ENCODE measurements around the gene ARHGAP26. TPM values are rescaled to one million over a fixed set of nuclear protein-coding genes. Genes with fewer than 3 reads are reported as not detected.

The ARHGAP26 gene
- total RNA-seq, 2 experiments from 2014 or later: 17.0 to 19.5 TPM

DNA sequence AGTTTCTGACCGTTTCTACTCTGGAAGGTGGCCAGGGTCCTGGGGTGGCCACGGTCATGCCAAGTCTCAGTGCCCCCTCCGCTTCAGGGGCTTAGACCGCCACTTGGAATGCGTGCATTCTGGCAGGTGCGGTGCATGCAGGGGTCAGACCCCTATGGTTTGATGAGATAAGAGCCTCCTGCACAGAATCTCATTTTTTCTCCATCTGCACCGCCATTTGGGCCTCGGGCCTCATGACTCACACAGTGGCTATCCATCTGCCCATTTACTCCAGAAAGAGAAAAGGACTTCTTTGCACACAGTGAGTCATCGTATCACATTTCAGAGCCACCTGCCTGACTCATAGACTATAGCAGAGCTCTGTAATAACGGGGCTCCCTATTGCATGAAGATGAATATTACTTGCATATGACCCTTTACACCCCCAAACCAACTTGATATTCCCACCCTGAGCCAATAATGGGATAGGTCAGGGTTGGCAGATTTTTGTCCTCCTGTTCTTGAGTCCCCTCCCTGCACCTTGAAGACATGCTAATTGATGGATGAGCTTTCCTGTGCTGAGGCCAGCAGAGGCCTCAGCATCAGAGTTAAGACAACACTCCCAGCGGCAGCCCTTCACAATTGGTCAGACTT lies 475.9 kb downstream of the ARHGAP26 start:
- Mint-ChIP-seq H3K36me3 (ENCODE audit: low read depth) (no peaks in the 10 kb centered on the region), H3K4me1 (ENCODE audit: low read depth) (no peaks in the 10 kb centered on the region), H3K27me3 (ENCODE audit: low read depth) (no peaks in the 10 kb centered on the region), H3K27ac (no peak overlapping the region), H3K9me3 (peaks cover 11% of the 10 kb centered on the region), H3K4me3 (no peak overlapping the region)
- CTCF ChIA-PET: no interaction called here
- intact Hi-C loops (cut with micrococcal nuclease): no loop called here
- DNase-seq: no peak

DNA sequence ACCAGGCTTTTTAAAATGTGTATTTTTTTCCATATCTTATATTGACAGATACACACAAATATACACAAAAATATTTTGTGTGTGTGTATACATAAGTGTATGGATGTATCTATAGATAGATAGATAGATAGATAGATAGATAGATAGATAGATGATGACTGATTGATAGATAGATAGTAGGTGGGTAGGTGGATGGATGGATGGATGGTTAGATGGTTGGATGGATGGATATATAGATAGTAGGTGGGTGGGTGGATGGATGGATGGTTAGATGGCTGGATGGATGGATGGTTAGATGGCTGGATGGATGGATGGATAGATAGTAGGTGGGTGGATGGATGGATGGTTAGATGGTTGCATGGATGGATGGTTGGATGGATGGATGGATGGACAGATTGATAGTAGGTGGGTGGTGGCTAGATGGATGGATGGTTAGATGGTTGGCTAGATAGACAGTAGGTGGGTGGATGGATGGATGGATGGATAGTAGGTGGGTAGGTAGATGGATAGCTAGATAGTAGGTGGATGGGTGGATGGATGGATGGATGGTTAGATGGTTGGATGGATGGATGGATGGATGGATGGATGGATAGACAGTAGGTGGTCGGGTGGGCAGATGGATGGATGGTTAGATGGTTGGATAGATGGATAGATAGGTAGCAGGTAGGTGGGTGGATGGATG lies 477.1 kb downstream of the ARHGAP26 start:
- CTCF ChIA-PET: interaction anchor here (0.7 kb wide), 1 partner anchor 94 kb away, joined by 3 read pairs; no protein-coding TSS in a partner anchor
- no peaks in the 10 kb centered on the region for H3K4me1 Mint-ChIP-seq (ENCODE audit: low read depth)
- DNase-seq: no peak
- peaks cover 11% of the 10 kb centered on the region for H3K9me3 Mint-ChIP-seq
- H3K27me3 Mint-ChIP-seq (ENCODE audit: low read depth): no peaks in the 10 kb centered on the region
- H3K36me3 Mint-ChIP-seq (ENCODE audit: low read depth): no peaks in the 10 kb centered on the region
- intact Hi-C loops (cut with micrococcal nuclease): no loop called here
- no peak overlapping the region for H3K27ac Mint-ChIP-seq
- H3K4me3 Mint-ChIP-seq: no peak overlapping the region

DNA sequence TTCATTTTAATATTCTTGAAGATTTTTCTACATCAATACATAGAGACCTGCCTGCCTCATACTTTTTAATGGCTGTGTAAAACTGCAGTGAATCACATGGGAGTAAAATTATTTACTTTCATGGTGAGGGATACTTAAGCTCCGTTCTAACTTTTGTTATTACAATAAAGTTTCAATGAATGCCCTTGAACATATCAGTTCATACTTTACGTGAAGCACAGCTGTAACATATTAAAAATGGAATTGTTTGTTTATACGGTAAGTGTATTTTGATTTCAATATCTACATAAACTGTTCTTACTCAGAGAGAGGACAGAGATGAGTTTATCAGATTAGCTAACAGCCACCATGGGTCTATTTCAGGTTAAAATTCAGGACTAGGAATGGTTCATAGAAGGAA lies 478.2 kb downstream of the ARHGAP26 start:
- CTCF ChIA-PET: no interaction called here
- Mint-ChIP-seq H3K9me3 (peaks cover 11% of the 10 kb centered on the region), H3K4me1 (ENCODE audit: low read depth) (no peaks in the 10 kb centered on the region), H3K27ac (no peak overlapping the region), H3K27me3 (ENCODE audit: low read depth) (no peaks in the 10 kb centered on the region), H3K4me3 (no peak overlapping the region), H3K36me3 (ENCODE audit: low read depth) (no peaks in the 10 kb centered on the region)
- DNase-seq: no peak
- intact Hi-C loops (cut with micrococcal nuclease): no loop called here

DNA sequence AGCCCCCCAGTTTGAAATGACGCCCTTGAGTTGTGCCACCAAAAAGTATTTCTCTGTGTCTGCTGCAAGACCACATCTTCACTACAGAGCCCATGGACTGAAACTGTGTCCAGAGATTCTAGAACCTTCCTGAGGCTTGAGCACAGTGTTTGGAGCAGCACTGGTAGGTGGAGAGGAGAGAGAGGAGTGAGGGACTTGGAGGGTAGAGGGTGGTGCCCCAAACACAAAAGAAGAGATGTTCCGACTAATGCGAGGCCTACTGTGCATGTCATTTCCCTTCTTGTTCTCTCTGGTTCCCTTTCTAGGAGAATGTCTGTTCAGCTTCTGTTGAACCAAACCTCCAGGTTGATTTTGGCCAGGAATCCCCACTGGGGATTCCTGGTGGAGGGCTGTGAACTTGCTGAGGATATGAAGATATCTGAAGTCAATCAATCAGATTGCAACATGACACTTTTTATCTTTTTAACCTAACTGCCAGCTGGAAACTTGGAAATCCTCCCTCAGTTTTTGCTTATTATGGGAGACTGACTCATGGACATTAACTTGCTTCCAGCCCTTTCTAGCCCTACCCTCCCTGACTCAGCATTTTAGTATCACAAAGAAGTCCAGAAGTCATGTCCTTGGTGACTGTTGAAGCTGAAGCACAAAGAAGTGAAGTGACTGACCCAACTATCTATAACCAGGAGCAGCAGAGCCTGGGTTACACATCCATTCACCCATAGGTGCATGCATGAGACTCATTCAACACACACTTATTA lies 478.8 kb downstream of the ARHGAP26 start:
- no peaks in the 10 kb centered on the region for H3K36me3 Mint-ChIP-seq (ENCODE audit: low read depth)
- no peak overlapping the region for H3K4me3 Mint-ChIP-seq
- no peak overlapping the region for H3K27ac Mint-ChIP-seq
- CTCF ChIA-PET: no interaction called here
- intact Hi-C loops (cut with micrococcal nuclease): no loop called here
- H3K9me3 Mint-ChIP-seq: peaks cover 11% of the 10 kb centered on the region
- no peaks in the 10 kb centered on the region for H3K27me3 Mint-ChIP-seq (ENCODE audit: low read depth)
- DNase-seq: no peak
- H3K4me1 Mint-ChIP-seq (ENCODE audit: low read depth): no peaks in the 10 kb centered on the region

DNA sequence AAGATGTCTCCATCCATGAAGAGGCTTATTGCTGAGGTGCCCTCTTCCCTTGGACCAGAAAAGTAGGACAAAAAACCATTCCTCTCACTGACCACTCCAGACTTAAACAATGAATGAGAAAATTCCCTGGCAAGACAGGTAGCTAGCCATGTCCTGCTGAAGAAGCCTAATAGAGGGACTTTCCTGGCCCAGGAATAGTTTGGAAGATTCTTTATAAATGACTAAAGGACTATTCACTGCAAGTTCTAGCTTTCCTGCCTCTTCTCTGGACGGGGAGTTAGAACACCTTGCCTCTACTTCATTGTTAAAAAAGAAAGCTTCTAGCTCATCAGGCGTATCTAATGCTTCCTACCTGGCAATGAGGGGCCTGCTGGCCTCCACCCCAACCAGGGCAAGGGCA lies 479.7 kb downstream of the ARHGAP26 start:
- H3K4me1 Mint-ChIP-seq (ENCODE audit: low read depth): no peaks in the 10 kb centered on the region
- DNase-seq: no peak
- CTCF ChIA-PET: interaction anchor here (0.6 kb wide), 1 partner anchor 455 kb away, joined by 3 read pairs; no protein-coding TSS in a partner anchor
- H3K36me3 Mint-ChIP-seq (ENCODE audit: low read depth): no peaks in the 10 kb centered on the region
- intact Hi-C loops (cut with micrococcal nuclease): no loop called here
- no peaks in the 10 kb centered on the region for H3K27me3 Mint-ChIP-seq (ENCODE audit: low read depth)
- no peak overlapping the region for H3K27ac Mint-ChIP-seq
- H3K4me3 Mint-ChIP-seq: no peak overlapping the region
- H3K9me3 Mint-ChIP-seq: peaks cover 11% of the 10 kb centered on the region

DNA sequence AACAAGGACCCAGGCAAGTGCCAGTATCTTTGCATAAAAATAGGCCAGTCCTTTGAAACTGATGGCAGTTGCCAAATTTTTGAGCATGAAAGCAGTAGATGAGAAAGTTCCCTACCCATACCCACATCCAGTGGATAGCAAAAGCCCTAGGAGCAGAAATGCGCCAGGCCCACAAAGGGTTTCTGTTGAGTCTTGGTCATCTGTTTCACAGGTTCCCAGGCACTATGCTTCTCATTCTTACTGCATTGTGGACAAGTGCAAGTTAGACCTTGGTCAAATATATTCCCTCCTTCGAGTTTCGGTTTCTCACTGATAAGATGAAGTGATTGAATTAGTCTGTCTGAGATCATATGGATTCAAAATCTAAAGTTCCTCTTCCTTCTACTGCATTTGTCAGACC lies 481.0 kb downstream of the ARHGAP26 start:
- intact Hi-C loops (cut with micrococcal nuclease): no loop called here
- H3K4me3 Mint-ChIP-seq: no peak overlapping the region
- CTCF ChIA-PET: no interaction called here
- no peaks in the 10 kb centered on the region for H3K9me3 Mint-ChIP-seq
- no peak for DNase-seq
- no peaks in the 10 kb centered on the region for H3K36me3 Mint-ChIP-seq (ENCODE audit: low read depth)
- H3K27ac Mint-ChIP-seq: no peak overlapping the region
- no peaks in the 10 kb centered on the region for H3K27me3 Mint-ChIP-seq (ENCODE audit: low read depth)
- no peaks in the 10 kb centered on the region for H3K4me1 Mint-ChIP-seq (ENCODE audit: low read depth)

DNA sequence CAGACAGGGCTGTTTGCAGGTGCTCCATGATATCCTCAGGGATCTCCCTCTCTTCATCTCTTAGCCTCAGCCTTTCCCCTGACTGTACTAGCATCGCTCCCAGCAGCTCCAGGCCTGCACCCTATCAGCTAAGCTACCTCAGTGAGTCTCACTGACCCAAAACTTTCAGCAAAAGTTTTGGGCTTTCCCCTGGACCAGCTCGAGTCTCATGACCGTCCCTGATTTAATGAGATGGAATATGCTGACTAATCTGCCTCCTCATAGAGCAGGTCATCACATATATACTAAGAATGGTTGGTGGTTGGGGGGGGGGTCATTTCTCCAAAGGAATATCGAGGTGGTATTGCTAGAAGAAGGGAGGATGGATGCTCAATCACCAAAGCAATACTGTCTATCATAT lies 481.8 kb downstream of the ARHGAP26 start:
- intact Hi-C loops (cut with micrococcal nuclease): no loop called here
- no peaks in the 10 kb centered on the region for H3K4me1 Mint-ChIP-seq (ENCODE audit: low read depth)
- H3K9me3 Mint-ChIP-seq: no peaks in the 10 kb centered on the region
- H3K36me3 Mint-ChIP-seq (ENCODE audit: low read depth): no peaks in the 10 kb centered on the region
- no peak for DNase-seq
- H3K27me3 Mint-ChIP-seq (ENCODE audit: low read depth): no peaks in the 10 kb centered on the region
- H3K27ac Mint-ChIP-seq: no peak overlapping the region
- CTCF ChIA-PET: no interaction called here
- no peak overlapping the region for H3K4me3 Mint-ChIP-seq

DNA sequence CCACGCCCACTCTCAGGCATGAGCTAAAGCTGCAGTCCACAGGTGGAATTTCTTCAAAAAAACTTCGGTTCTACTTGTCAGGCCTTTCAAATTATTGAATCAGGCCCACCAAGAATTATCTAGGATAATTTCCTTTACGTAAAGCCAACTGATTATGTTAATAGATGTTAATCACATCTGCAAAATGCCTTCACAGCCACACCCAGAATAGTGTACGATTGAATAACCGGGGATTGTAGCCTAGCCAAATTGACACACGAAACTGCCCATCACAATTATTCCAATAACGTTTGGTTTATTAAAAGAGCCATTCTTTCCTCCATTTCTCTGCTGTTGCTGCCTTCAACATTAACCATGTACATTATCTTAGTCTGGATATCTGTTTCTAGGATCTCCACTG lies 484.6 kb downstream of the ARHGAP26 start:
- no peaks in the 10 kb centered on the region for H3K27me3 Mint-ChIP-seq (ENCODE audit: low read depth)
- CTCF ChIA-PET: no interaction called here
- no peaks in the 10 kb centered on the region for H3K4me1 Mint-ChIP-seq (ENCODE audit: low read depth)
- no peaks in the 10 kb centered on the region for H3K9me3 Mint-ChIP-seq
- H3K36me3 Mint-ChIP-seq (ENCODE audit: low read depth): no peaks in the 10 kb centered on the region
- intact Hi-C loops (cut with micrococcal nuclease): no loop called here
- no peak overlapping the region for H3K27ac Mint-ChIP-seq
- DNase-seq: no peak
- H3K4me3 Mint-ChIP-seq: no peak overlapping the region

DNA sequence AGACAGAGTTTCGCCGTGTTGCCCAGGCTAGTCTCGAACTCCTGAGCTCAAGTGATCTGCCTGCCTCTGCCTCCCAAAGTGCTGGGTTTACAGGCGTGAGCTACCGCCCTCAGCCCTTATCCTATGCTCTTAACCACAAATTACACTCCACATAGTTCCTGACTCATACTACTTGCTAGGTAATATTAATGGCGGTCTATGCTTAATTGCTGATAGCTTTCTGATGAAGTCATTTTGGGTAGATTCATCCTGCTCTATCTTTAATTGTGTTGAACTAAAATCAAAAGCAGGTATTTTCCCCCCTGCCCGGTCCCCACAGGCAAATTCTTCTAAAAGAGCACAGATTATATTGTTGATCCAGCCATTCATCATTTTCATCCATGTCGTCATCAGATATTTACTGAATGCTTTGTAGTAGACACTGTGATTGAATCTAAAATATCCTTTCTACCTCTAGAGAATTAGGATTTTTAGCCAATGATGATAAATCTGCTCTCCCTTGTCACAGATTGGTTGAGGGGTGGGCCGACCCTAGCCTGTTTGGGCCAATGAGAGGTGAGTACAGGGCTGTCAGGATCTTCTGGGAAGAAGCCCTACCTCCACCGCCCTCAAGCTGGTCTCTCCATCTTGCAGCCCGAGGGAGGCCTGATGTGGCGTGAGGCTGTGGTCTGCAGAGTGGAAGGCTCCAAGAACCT lies 488.5 kb downstream of the ARHGAP26 start:
- CTCF ChIA-PET: no interaction called here
- no peak for DNase-seq
- Mint-ChIP-seq H3K36me3 (ENCODE audit: low read depth) (no peaks in the 10 kb centered on the region), H3K27me3 (ENCODE audit: low read depth) (no peaks in the 10 kb centered on the region), H3K9me3 (no peaks in the 10 kb centered on the region), H3K27ac (no peak overlapping the region), H3K4me1 (ENCODE audit: low read depth) (peaks cover 11% of the 10 kb centered on the region), H3K4me3 (no peak overlapping the region)
- intact Hi-C loops (cut with micrococcal nuclease): no loop called here

DNA sequence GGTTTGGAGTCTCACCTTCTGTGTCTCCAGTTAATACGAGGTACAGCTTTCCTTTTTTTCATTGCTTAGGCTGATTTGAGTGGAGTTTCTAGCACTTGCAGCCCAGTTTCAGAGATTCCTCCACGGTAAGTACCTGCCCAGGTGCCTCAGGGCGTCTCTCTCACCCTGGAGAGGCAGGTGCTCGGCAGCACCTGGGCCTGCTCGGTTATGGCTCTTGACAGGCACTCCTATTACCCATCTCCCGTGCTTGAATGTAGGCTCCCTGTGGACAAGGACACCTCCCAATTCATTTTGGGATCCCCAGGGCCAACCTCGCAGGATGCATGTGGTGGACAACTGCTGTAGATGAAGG lies 489.1 kb downstream of the ARHGAP26 start:
- Mint-ChIP-seq H3K4me3 (no peak overlapping the region), H3K27me3 (ENCODE audit: low read depth) (no peaks in the 10 kb centered on the region), H3K36me3 (ENCODE audit: low read depth) (no peaks in the 10 kb centered on the region), H3K27ac (no peak overlapping the region), H3K9me3 (no peaks in the 10 kb centered on the region), H3K4me1 (ENCODE audit: low read depth) (peaks cover 11% of the 10 kb centered on the region)
- DNase-seq: no peak
- CTCF ChIA-PET: no interaction called here
- intact Hi-C loops (cut with micrococcal nuclease): no loop called here

DNA sequence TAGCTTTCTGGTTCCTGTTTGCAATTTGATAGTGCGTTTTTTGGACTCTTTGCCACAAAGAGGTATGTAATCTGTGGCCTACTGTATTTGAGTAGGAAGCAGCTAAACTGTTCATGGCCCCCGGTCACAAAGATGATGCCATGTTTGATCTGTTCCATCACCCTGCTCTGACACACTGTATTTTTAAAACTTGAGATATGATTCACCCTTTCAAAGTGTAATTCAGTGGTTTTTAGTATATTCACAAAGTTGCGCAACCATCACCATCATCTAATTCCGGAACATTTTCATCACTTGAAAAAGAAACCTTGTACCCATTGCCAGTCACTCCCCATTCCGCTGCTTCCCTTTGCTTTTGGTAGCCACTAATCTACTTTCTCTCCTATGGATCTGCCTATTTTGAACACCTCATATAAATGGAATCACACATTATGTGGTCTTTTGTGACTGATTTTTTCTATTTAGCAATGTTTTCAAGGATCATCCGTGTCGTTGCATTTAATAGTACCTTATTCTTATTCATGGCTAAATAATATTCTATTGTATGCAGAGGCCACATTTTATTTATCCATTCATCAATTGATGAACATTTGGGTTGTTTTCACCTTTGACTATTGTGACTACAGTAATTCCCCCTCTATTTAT lies 491.7 kb downstream of the ARHGAP26 start:
- H3K27me3 Mint-ChIP-seq (ENCODE audit: low read depth): no peaks in the 10 kb centered on the region
- H3K27ac Mint-ChIP-seq: no peak overlapping the region
- H3K4me3 Mint-ChIP-seq: no peak overlapping the region
- peak; percentile 15 for DNase-seq
- CTCF ChIA-PET: no interaction called here
- peaks cover 10% of the 10 kb centered on the region for H3K9me3 Mint-ChIP-seq
- H3K4me1 Mint-ChIP-seq (ENCODE audit: low read depth): peaks cover 11% of the 10 kb centered on the region
- no peaks in the 10 kb centered on the region for H3K36me3 Mint-ChIP-seq (ENCODE audit: low read depth)
- intact Hi-C loops (cut with micrococcal nuclease): no loop called here

DNA sequence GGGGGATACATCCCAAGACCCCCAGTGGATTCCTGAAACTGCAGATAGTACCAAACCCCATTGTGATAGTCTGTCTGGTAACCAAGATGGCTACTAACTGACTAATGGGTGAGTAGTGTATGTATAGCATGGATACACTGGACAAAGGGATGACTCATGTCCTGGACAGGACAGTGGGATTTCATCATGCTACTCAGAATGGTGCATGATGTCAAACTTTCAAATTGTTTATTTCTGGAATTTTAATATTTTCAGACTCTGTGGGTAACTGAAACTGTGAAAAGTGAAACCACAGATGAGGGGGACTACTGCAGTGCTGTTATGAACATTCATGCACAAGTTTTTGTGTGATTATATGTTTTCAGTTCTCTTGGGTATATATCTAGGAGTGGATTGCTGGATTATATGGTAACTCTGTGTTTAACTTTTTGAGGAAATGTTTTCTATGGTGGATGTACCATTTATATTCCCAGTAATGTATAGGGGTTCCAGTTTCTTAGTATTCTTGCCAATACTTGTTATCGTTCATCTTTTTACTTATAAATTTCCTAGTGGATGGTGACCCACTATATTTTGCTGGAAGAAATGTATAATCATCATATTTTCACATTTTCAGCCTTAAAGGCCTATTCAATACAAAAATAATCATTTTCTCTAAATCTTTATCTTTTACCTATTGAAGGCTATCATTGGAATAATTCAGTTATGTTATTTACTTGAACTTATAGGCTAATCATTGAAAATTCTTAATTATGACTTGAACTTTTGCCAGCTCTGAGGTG lies 492.4 kb downstream of the ARHGAP26 start:
- H3K27ac Mint-ChIP-seq: no peak overlapping the region
- intact Hi-C loops (cut with micrococcal nuclease): no loop called here
- H3K4me1 Mint-ChIP-seq (ENCODE audit: low read depth): peaks cover 11% of the 10 kb centered on the region
- peaks cover 11% of the 10 kb centered on the region for H3K9me3 Mint-ChIP-seq
- H3K27me3 Mint-ChIP-seq (ENCODE audit: low read depth): no peaks in the 10 kb centered on the region
- CTCF ChIA-PET: no interaction called here
- no peak for DNase-seq
- no peaks in the 10 kb centered on the region for H3K36me3 Mint-ChIP-seq (ENCODE audit: low read depth)
- no peak overlapping the region for H3K4me3 Mint-ChIP-seq
